GM23338 (cell line): ENCODE results near the gene PCSK6. TPM values are rescaled to one million over a fixed set of nuclear protein-coding genes. Genes with fewer than 3 reads are reported as not detected.

Experiments
- ATAC-seq: fragments of 200-7000 bp; cut with Tn5 transposase; 3 replicates; pipeline ENCODE4 v1.9.1; 2020
- DNase-seq: peaks from one replicate; pipeline ENCODE4 v3.0.0-alpha.2; 2015; ENCODE audit warnings: low spot score
- H2AFZ ChIP-seq: fragments of 200-600 bp; sonication (generic); 2 replicates; pipeline ENCODE4 v1.8.0; 2016; ENCODE audit warnings: antibody characterized with exemption, mild to moderate bottlenecking, moderate library complexity
- H3F3A ChIP-seq: fragments of 200-600 bp; sonication (generic); replicated peaks from 2 replicates; pipeline ENCODE4 v1.8.0; 2017; ENCODE audit warnings: antibody characterized with exemption, mixed run types, low read depth
- H3K27ac ChIP-seq: fragments of 200-600 bp; sonication (generic); 2 replicates; pipeline ENCODE4 v1.6.1; 2016; ENCODE audit warnings: low read depth
- H3K27me3 ChIP-seq: fragments of 200-600 bp; sonication (generic); 2 replicates; pipeline ENCODE4 v1.8.0; 2016; ENCODE audit warnings: mild to moderate bottlenecking, mixed run types, moderate library complexity; ENCODE audit not compliant: insufficient read depth
- H3K36me3 ChIP-seq: fragments of 200-600 bp; sonication (generic); 2 replicates; pipeline ENCODE4 v1.8.0; 2016; ENCODE audit warnings: mild to moderate bottlenecking; ENCODE audit not compliant: insufficient read depth
- H3K4me1 ChIP-seq: fragments of 200-600 bp; sonication (generic); 2 replicates; pipeline ENCODE4 v1.8.0; 2016; ENCODE audit warnings: mild to moderate bottlenecking, moderate library complexity; ENCODE audit not compliant: insufficient read depth
- H3K4me2 ChIP-seq: fragments of 200-600 bp; sonication (generic); 2 replicates; pipeline ENCODE4 v1.7.1; 2017; ENCODE audit warnings: mixed run types
- H3K4me3 ChIP-seq: fragments of 200-600 bp; sonication (generic); 2 replicates; pipeline ENCODE4 v1.6.1; 2016; ENCODE audit warnings: mixed run types
- H3K79me2 ChIP-seq: fragments of 200-600 bp; sonication (generic); replicated peaks from 2 replicates; pipeline ENCODE4 v1.8.0; 2017; ENCODE audit warnings: mild to moderate bottlenecking; ENCODE audit not compliant: insufficient read depth
- H3K9me2 ChIP-seq: fragments of 200-600 bp; sonication (generic); 2 replicates; pipeline ENCODE4 v1.8.0; 2017; ENCODE audit not compliant: insufficient read depth
- H4K20me1 ChIP-seq: fragments of 200-600 bp; sonication (generic); replicated peaks from 2 replicates; pipeline ENCODE4 v1.8.0; 2017; ENCODE audit warnings: mild to moderate bottlenecking; ENCODE audit not compliant: insufficient read depth
- H3K27ac Mint-ChIP-seq: 2 replicates; pipeline ENCODE4 v1.8.0; 2020; ENCODE audit warnings: inconsistent platforms, mild to moderate bottlenecking, moderate library complexity, mixed read lengths
- H3K27me3 Mint-ChIP-seq: 3 replicates; pipeline ENCODE4 v1.8.0; 2022; ENCODE audit warnings: low read depth, mild to moderate bottlenecking, moderate library complexity, mixed read lengths, inconsistent platforms; ENCODE audit not compliant: insufficient read depth, poor library complexity
- H3K36me3 Mint-ChIP-seq: 3 replicates; pipeline ENCODE4 v1.8.0; 2021; ENCODE audit warnings: low read depth, mild to moderate bottlenecking, inconsistent platforms, moderate library complexity, mixed read lengths
- H3K4me1 Mint-ChIP-seq: 3 replicates; pipeline ENCODE4 v1.8.0; 2020; ENCODE audit warnings: mild to moderate bottlenecking, inconsistent platforms, mixed read lengths
- H3K4me3 Mint-ChIP-seq: 3 replicates; pipeline ENCODE4 v1.8.0; 2021; ENCODE audit warnings: moderate library complexity, mild to moderate bottlenecking, inconsistent platforms, mixed read lengths
- H3K9me3 Mint-ChIP-seq: 3 replicates; pipeline ENCODE4 v1.8.0; 2020; ENCODE audit warnings: moderate library complexity, mild to moderate bottlenecking, inconsistent platforms, mixed read lengths
- CREB1 ChIP-seq: fragments of 250-450 bp; sonication (Bioruptor Pico); IDR thresholded peaks from 2 replicates; pipeline ENCODE4 v1.5.0; 2020; ENCODE audit warnings: low read depth, mild to moderate bottlenecking, moderate library complexity
- CTCF ChIP-seq, 2 experiments: fragments of 200-600 bp in 1 of 2; sonication (generic) in 1 of 2; conservative IDR thresholded peaks; 2 replicates each; pipeline versions ENCODE4 v1.5.1 to v1.6.1; 2016 to 2017; ENCODE audit warnings: antibody characterized with exemption in 2 of 2, low read depth in 2 of 2, mild to moderate bottlenecking in 2 of 2, moderate library complexity in 1 of 2
- EZH2 ChIP-seq: fragments of 200-600 bp; sonication (generic); IDR thresholded peaks from one replicate; pipeline ENCODE4 v1.8.0; 2017; ENCODE audit warnings: antibody characterized with exemption, mild to moderate bottlenecking, low read depth; ENCODE audit not compliant: unreplicated experiment
- EZH2phosphoT487 ChIP-seq: fragments of 200-600 bp; sonication (generic); IDR thresholded peaks from one replicate; pipeline ENCODE4 v1.8.1; 2018; ENCODE audit warnings: antibody characterized with exemption; ENCODE audit not compliant: unreplicated experiment
- JUNB ChIP-seq: IDR thresholded peaks from one replicate; pipeline ENCODE4 v1.6.1; 2016; ENCODE audit warnings: antibody characterized with exemption; ENCODE audit not compliant: unreplicated experiment
- NANOG ChIP-seq: IDR thresholded peaks from 2 replicates; pipeline ENCODE4 v1.6.1; 2016; ENCODE audit warnings: antibody characterized with exemption, borderline replicate concordance
- POLR2AphosphoS5 ChIP-seq: IDR thresholded peaks from 2 replicates; pipeline ENCODE4 v1.6.1; 2016; ENCODE audit warnings: antibody characterized with exemption, low read depth
- REST ChIP-seq: IDR thresholded peaks from one replicate; pipeline ENCODE4 v1.6.1; 2018; ENCODE audit warnings: antibody characterized with exemption; ENCODE audit not compliant: unreplicated experiment
- STAT1 ChIP-seq: IDR thresholded peaks from one replicate; pipeline ENCODE4 v1.6.1; 2016; ENCODE audit warnings: antibody characterized with exemption; ENCODE audit not compliant: unreplicated experiment
- ZNF114 ChIP-seq: fragments of 250-450 bp; sonication (Bioruptor Pico); IDR thresholded peaks from 2 replicates; pipeline ENCODE4 v1.5.0; 2020; ENCODE audit warnings: mild to moderate bottlenecking, moderate library complexity
- ZNF331 ChIP-seq: fragments of 250-450 bp; sonication (Bioruptor Pico); IDR thresholded peaks from 2 replicates; pipeline ENCODE4 v1.5.0; 2020; ENCODE audit warnings: low read depth, mild to moderate bottlenecking, moderate library complexity
- polyA plus RNA-seq: library from polyadenylated mRNA; unstranded; fragments of >200 nt; fragmentation: Nextera tagmentation; extraction: Ambion mirVana; gene quantifications from 2 replicates; pipeline ENCODE4 v1.2.1, GENCODE V29; 2016
- total RNA-seq: library from RNA; depleted of rRNA; stranded (reverse); fragments of >200 nt; shearing (Covaris generic); gene quantifications from 2 replicates; pipeline ENCODE4 v1.2.3, GENCODE V29; 2014
- TF ChIP-seq, protein P1 (sequence below): IDR thresholded peaks from 2 replicates; pipeline ENCODE4 v1.6.1; 2016; ENCODE audit warnings: antibody characterized with exemption
- TF ChIP-seq, protein P2 (sequence below): fragments of 250-450 bp; sonication (Bioruptor Pico); IDR thresholded peaks from 2 replicates; pipeline ENCODE4 v1.5.0; 2020; ENCODE audit warnings: mild to moderate bottlenecking, moderate library complexity

PCSK6 gene
- total and polyA plus RNA-seq, 2 experiments from 2014 or later: 1.7 to 6.7 TPM

DNA sequence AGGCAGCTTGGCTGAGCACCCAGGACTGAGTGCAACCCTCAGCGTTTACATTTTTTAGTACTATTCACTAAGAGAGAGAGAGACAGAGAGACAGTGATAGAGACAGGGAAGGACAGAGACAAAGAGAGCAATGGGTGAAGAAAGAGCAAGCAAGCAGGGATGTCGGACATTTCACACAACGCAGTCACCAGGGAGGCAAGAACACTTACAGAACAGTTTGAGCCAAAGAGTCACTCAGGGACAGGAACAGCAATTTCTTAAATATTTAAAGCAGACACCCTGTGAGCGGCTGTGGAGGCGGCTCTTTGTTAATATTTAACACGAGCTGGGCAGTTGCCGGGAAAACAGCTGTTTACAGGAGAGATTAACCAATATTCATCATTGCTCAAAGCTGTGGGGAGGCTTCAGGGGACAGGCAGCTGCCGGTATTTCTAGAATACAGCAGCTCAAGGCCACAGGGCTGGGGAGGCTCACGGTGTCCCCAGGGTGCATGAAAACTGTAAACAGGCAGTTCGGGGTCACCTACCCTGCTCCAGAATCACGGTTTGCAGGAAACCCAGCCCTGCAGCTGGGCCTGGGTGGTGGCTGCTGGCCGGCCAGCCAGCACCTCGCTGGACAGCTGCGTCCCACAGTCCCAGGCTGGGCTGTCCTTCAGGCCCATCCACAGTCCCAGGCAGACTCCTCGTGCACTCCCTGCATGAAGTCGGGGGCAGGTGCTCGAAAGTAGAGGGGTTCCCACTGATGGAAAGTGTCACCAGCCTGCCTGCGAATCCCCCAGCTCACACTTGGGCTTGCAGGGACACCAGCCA, 38.8 kb upstream of the PCSK6 start:
- Mint-ChIP-seq H3K27ac (no peak overlapping the region), H3K36me3 (no peaks in the 10 kb centered on the region), H3K9me3 (no peaks in the 10 kb centered on the region), H3K4me3 (no peak overlapping the region), H3K4me1 (peaks cover 11% of the 10 kb centered on the region; the same call in 2 of the 3 replicates), H3K27me3 (peaks cover 9% of the 10 kb centered on the region)
- no peaks in the 10 kb centered on the region for H3K27me3 ChIP-seq
- H4K20me1 ChIP-seq: no peaks in the 10 kb centered on the region
- no peaks in the 10 kb centered on the region for H3K9me2 ChIP-seq
- no peaks in the 10 kb centered on the region for H3K79me2 ChIP-seq
- no peak; the same call in 2 of the 3 replicates for ATAC-seq
- H2AFZ ChIP-seq: peak overlapping the region; percentile 23
- no peak overlapping the region for H3K27ac ChIP-seq
- no peak overlapping the region for H3K4me2 ChIP-seq
- H3K36me3 ChIP-seq: no peaks in the 10 kb centered on the region
- DNase-seq: no peak
- TF ChIP-seq STAT1: no peak
- TF ChIP-seq NANOG: no peak
- TF ChIP-seq CREB1 (CRISPR knock-in tag): no peak
- TF ChIP-seq EZH2phosphoT487: no peak
- no peak for TF ChIP-seq EZH2
- no peak for TF ChIP-seq REST
- no peak for TF ChIP-seq ZNF114
- TF ChIP-seq CTCF (conservative IDR thresholded peaks at IDR 0.05; ENCODE audit: low read depth in 2 of 2): no peak
- TF ChIP-seq ZNF331 (CRISPR knock-in tag): no peak
- TF ChIP-seq JUNB: no peak
- TF ChIP-seq, protein P1, sequence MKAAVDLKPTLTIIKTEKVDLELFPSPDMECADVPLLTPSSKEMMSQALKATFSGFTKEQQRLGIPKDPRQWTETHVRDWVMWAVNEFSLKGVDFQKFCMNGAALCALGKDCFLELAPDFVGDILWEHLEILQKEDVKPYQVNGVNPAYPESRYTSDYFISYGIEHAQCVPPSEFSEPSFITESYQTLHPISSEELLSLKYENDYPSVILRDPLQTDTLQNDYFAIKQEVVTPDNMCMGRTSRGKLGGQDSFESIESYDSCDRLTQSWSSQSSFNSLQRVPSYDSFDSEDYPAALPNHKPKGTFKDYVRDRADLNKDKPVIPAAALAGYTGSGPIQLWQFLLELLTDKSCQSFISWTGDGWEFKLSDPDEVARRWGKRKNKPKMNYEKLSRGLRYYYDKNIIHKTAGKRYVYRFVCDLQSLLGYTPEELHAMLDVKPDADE: no peak
- TF ChIP-seq POLR2AphosphoS5: no peak
- TF ChIP-seq, protein P2, sequence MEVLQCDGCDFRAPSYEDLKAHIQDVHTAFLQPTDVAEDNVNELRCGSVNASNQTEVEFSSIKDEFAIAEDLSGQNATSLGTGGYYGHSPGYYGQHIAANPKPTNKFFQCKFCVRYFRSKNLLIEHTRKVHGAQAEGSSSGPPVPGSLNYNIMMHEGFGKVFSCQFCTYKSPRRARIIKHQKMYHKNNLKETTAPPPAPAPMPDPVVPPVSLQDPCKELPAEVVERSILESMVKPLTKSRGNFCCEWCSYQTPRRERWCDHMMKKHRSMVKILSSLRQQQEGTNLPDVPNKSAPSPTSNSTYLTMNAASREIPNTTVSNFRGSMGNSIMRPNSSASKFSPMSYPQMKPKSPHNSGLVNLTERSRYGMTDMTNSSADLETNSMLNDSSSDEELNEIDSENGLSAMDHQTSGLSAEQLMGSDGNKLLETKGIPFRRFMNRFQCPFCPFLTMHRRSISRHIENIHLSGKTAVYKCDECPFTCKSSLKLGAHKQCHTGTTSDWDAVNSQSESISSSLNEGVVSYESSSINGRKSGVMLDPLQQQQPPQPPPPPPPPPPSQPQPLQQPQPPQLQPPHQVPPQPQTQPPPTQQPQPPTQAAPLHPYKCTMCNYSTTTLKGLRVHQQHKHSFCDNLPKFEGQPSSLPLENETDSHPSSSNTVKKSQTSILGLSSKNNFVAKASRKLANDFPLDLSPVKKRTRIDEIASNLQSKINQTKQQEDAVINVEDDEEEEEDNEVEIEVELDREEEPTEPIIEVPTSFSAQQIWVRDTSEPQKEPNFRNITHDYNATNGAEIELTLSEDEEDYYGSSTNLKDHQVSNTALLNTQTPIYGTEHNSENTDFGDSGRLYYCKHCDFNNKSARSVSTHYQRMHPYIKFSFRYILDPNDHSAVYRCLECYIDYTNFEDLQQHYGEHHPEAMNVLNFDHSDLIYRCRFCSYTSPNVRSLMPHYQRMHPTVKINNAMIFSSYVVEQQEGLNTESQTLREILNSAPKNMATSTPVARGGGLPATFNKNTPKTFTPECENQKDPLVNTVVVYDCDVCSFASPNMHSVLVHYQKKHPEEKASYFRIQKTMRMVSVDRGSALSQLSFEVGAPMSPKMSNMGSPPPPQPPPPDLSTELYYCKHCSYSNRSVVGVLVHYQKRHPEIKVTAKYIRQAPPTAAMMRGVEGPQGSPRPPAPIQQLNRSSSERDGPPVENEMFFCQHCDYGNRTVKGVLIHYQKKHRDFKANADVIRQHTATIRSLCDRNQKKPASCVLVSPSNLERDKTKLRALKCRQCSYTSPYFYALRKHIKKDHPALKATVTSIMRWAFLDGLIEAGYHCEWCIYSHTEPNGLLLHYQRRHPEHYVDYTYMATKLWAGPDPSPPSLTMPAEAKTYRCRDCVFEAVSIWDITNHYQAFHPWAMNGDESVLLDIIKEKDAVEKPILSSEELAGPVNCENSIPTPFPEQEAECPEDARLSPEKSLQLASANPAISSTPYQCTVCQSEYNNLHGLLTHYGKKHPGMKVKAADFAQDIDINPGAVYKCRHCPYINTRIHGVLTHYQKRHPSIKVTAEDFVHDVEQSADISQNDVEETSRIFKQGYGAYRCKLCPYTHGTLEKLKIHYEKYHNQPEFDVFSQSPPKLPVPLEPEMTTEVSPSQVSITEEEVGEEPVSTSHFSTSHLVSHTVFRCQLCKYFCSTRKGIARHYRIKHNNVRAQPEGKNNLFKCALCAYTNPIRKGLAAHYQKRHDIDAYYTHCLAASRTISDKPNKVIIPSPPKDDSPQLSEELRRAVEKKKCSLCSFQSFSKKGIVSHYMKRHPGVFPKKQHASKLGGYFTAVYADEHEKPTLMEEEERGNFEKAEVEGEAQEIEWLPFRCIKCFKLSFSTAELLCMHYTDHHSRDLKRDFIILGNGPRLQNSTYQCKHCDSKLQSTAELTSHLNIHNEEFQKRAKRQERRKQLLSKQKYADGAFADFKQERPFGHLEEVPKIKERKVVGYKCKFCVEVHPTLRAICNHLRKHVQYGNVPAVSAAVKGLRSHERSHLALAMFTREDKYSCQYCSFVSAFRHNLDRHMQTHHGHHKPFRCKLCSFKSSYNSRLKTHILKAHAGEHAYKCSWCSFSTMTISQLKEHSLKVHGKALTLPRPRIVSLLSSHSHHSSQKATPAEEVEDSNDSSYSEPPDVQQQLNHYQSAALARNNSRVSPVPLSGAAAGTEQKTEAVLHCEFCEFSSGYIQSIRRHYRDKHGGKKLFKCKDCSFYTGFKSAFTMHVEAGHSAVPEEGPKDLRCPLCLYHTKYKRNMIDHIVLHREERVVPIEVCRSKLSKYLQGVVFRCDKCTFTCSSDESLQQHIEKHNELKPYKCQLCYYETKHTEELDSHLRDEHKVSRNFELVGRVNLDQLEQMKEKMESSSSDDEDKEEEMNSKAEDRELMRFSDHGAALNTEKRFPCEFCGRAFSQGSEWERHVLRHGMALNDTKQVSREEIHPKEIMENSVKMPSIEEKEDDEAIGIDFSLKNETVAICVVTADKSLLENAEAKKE (CRISPR knock-in tag): no peak
- H3K4me3 ChIP-seq: no peak overlapping the region
- no peaks in the 10 kb centered on the region for H3K4me1 ChIP-seq
- no peaks in the 10 kb centered on the region for H3F3A ChIP-seq
